Pancreas (tissue), 10 donors: ENCODE results near the gene DSP. TPM values are rescaled to one million over a fixed set of nuclear protein-coding genes. Genes with fewer than 3 reads are reported as not detected.

ENCODE experiments used
- ATAC-seq, 4 donors: fragments of 200-7000 bp; cut with Tn5 transposase; one replicate each; pipeline versions ENCODE4 v1.8.0 to v1.9.1; 2020; ENCODE audit warnings: mild to moderate bottlenecking in 4 of 4, moderate library complexity in 4 of 4
- DNase-seq, 6 donors: peaks; one replicate each; pipeline ENCODE4 v3.0.0-alpha.2; 2020
- FAIRE-seq: peaks from 2 replicates; lab custom pipeline; 2012; peaks lifted over from hg19 to GRCh38; lab: Jason Lieb, UNC
- H3K27ac ChIP-seq, 4 donors: fragments of 200-600 bp; sonication (generic); 1 replicate in 3 of 4; 2 replicates in 1 of 4; pipeline versions ENCODE4 v1.5.0 to v1.8.0; 2020
- H3K27me3 ChIP-seq, 4 donors: fragments of 200-600 bp; one replicate each; pipeline ENCODE4 v1.8.0; 2021
- H3K36me3 ChIP-seq, 3 donors: fragments of 200-600 bp; sonication (generic) in 1 of 3; one replicate each; pipeline versions ENCODE4 v1.5.0 to v1.8.0; 2020 to 2021
- H3K4me1 ChIP-seq, 3 donors: fragments of 200-600 bp; one replicate each; pipeline ENCODE4 v1.8.0; 2021
- H3K4me3 ChIP-seq, 4 donors: fragments of 200-600 bp; sonication (generic) in 2 of 4; one replicate each; pipeline versions ENCODE4 v1.5.0 to v1.8.0; 2020 to 2021
- H3K9me3 ChIP-seq, 4 donors: fragments of 200-600 bp; one replicate each; pipeline ENCODE4 v1.8.0; 2021
- CTCF ChIP-seq, 4 donors: fragments of 200-600 bp; sonication (generic) in 3 of 4; IDR thresholded peaks; one replicate each; pipeline versions ENCODE4 v1.5.0 to v1.8.0; 2021; ENCODE audit warnings: antibody characterized with exemption in 4 of 4
- WGBS, 2 donors: extraction: QIAGEN DNeasy Blood & Tissue Kit; methylation state at CpG; one replicate each; pipeline ENCODE4 v1.1.7; 2013; 5-methylcytosine and 5-hydroxymethylcytosine counted together
- intact Hi-C, 3 donors: fragments of 100-400 bp; cut with DNase I; formaldehyde crosslinking; loops; one replicate each; pipeline versions ENCODE4 v1.11.1 to v1.14.2; 2022
- polyA plus RNA-seq, 2 donors: library from polyadenylated mRNA; stranded (reverse); fragments of 200-250 nt; gene quantifications; one replicate each; pipeline ENCODE4 v1.2.3, GENCODE V29; 2013
- total RNA-seq, 6 donors: library from RNA; stranded (reverse); fragmentation: NEBNext Ultra II Directional in 4 of 6; extraction: Animal tissue kit (Norgen Biotek cat#: 25700) in 4 of 6; gene quantifications; one replicate each; pipeline versions ENCODE4 v1.2.1 to v1.2.4, GENCODE V29; 2021 to 2023
- donor health status: healthy with polysubstance abuse.
- donor health status: DM: no; HTN: no; CAD: no; lungs with moderate emphysema.
- donor health status: DM: no; HTN: no; CAD: no.
- donor health status: control.
- donor health status: control.
- donor health status: Bipolar disorder and iron deficiency.
- donor health status: DM: yes; HTN: yes; CAD: no.
- donor health status: DM: no; HTN: no; CAD: no.
- donor health status: DM: no; HTN: no; CAD: no.
- donor health status: DM: yes; HTN: yes; CAD: no.

The DSP gene
- total and polyA plus RNA-seq, 8 donors, result 17.3 to 139 (median 111) TPM

GRCh38 chr6:7544597-7544996 lies 3.1 kb downstream of the DSP start:
- WGBS, 2 donors, result 10 to 21% methylated on average over 3 of the region's 3 CpGs
- H3K27ac ChIP-seq, result peak overlapping the region in 2 of 4 donors; percentile 93 to 96
- ATAC-seq (no peak), DNase-seq (no peak), FAIRE-seq (no peak)
- peak overlapping the region in 2 of 4 donors; percentile 68 to 91 for H3K4me3 ChIP-seq
- H3K27me3 ChIP-seq, result no peaks in the 10 kb centered on the region
- H3K36me3 ChIP-seq, result no peaks in the 10 kb centered on the region
- TF ChIP-seq CTCF (IDR thresholded peaks at IDR 0.05), result no peak
- H3K9me3 ChIP-seq, result no peaks in the 10 kb centered on the region
- H3K4me1 ChIP-seq, result peaks cover 8 to 46% (median 35%) of the 10 kb centered on the region in 3 donors
- intact Hi-C loops, result no loop called here

- TF ChIP-seq CTCF (IDR thresholded peaks at IDR 0.05), result no peak
- Histone ChIP-seq H3K36me3 (no peaks in the 10 kb centered on the region), H3K27me3 (no peaks in the 10 kb centered on the region), H3K4me3 (peak overlapping the region in 2 of 4 donors; percentile 68 to 91), H3K27ac (peak overlapping the region in 2 of 4 donors; percentile 93 to 96), H3K4me1 (peaks cover 12 to 55% (median 44%) of the 10 kb centered on the region in 3 donors), H3K9me3 (no peaks in the 10 kb centered on the region)
- no peak for DNase-seq
- intact Hi-C loops, result no loop called here
- no peak for FAIRE-seq
- ATAC-seq, result no peak
- WGBS, 2 donors, result 32 to 33% methylated on average over 12 of the region's 12 CpGs
Observed at GRCh38 chr6:7545316-7546019, 4.0 kb downstream of the DSP start.

- FAIRE-seq (no peak), DNase-seq (no peak), ATAC-seq (no peak)
- H3K27me3 ChIP-seq, result no peaks in the 10 kb centered on the region
- H3K36me3 ChIP-seq, result no peaks in the 10 kb centered on the region
- WGBS, 2 donors, result 44 to 46% methylated on average over 6 of the region's 6 CpGs
- peak overlapping the region in 2 of 4 donors; percentile 68 to 91 for H3K4me3 ChIP-seq
- peaks cover 17 to 60% (median 49%) of the 10 kb centered on the region in 3 donors for H3K4me1 ChIP-seq
- H3K9me3 ChIP-seq, result no peaks in the 10 kb centered on the region
- peak overlapping the region in 2 of 4 donors; percentile 93 to 96 for H3K27ac ChIP-seq
- no peak for TF ChIP-seq CTCF (IDR thresholded peaks at IDR 0.05)
- intact Hi-C loops, result no loop called here
Observed at GRCh38 chr6:7546020-7546369, 4.5 kb downstream of the DSP start.

GRCh38 chr6:7546383-7546782 lies 4.9 kb downstream of the DSP start:
- H3K36me3 ChIP-seq, result no peaks in the 10 kb centered on the region
- H3K4me3 ChIP-seq, result peak overlapping the region in 1 of 4 donors; percentile 68
- TF ChIP-seq CTCF (IDR thresholded peaks at IDR 0.05), result no peak
- H3K27ac ChIP-seq, result peak overlapping the region in 2 of 4 donors; percentile 93 to 96
- no peaks in the 10 kb centered on the region for H3K9me3 ChIP-seq
- FAIRE-seq (no peak), DNase-seq (no peak), ATAC-seq (no peak)
- no peaks in the 10 kb centered on the region for H3K27me3 ChIP-seq
- intact Hi-C loops, result no loop called here
- 42 to 43% methylated on average over 2 of the region's 2 CpGs for WGBS, 2 donors
- H3K4me1 ChIP-seq, result peaks cover 19 to 64% (median 53%) of the 10 kb centered on the region in 3 donors

- WGBS, 2 donors, result 53 to 58% methylated on average over 4 of the region's 4 CpGs
- intact Hi-C loops, result no loop called here
- Histone ChIP-seq H3K4me1 (peaks cover 19 to 68% (median 58%) of the 10 kb centered on the region in 3 donors), H3K27ac (peak overlapping the region in 2 of 4 donors; percentile 93 to 96), H3K9me3 (no peaks in the 10 kb centered on the region), H3K27me3 (no peaks in the 10 kb centered on the region), H3K36me3 (no peaks in the 10 kb centered on the region), H3K4me3 (peak overlapping the region in 1 of 4 donors; percentile 68)
- ATAC-seq, result no peak
- DNase-seq, result no peak
- no peak for FAIRE-seq
- no peak for TF ChIP-seq CTCF (IDR thresholded peaks at IDR 0.05)
Observed at GRCh38 chr6:7546896-7547295, 5.4 kb downstream of the DSP start.
